Immature natural killer cell (primary cell): ENCODE measurements around the gene VSTM2B. TPM values are rescaled to one million over a fixed set of nuclear protein-coding genes. Genes with fewer than 3 reads are reported as not detected.
"Not testable (repeated sequence)": the region's sequence is repeated elsewhere in the genome, so short reads cannot be mapped to it uniquely, and the experiment has no call there.

Source experiments
- DNase-seq, 3 donors: peaks; one replicate each; pipeline ENCODE4 v3.0.0; 2022; ENCODE audit warnings: mixed read lengths in 1 of 3
- H3K27ac Mint-ChIP-seq, 6 donors: one replicate each; pipeline ENCODE4 v1.8.0; 2020; ENCODE audit warnings: mixed read lengths in 6 of 6, mild to moderate bottlenecking in 5 of 6, inconsistent platforms in 4 of 6, moderate library complexity in 3 of 6
- H3K27me3 Mint-ChIP-seq, 3 donors: one replicate each; pipeline ENCODE4 v1.8.0; 2020 to 2021; ENCODE audit warnings: low read depth in 3 of 3, mild to moderate bottlenecking in 3 of 3, mixed read lengths in 3 of 3, moderate library complexity in 3 of 3, inconsistent platforms in 1 of 3
- H3K36me3 Mint-ChIP-seq, 3 donors: one replicate each; pipeline ENCODE4 v1.8.0; 2020; ENCODE audit warnings: mixed read lengths in 3 of 3, inconsistent platforms in 2 of 3, mild to moderate bottlenecking in 2 of 3
- H3K4me1 Mint-ChIP-seq, 2 donors: one replicate each; pipeline ENCODE4 v1.8.0; 2020; ENCODE audit warnings: inconsistent platforms in 2 of 2, mild to moderate bottlenecking in 2 of 2, mixed read lengths in 2 of 2, moderate library complexity in 1 of 2
- H3K4me3 Mint-ChIP-seq, 5 donors: one replicate each; pipeline ENCODE4 v1.8.0; 2020; ENCODE audit warnings: mild to moderate bottlenecking in 5 of 5, mixed read lengths in 5 of 5, inconsistent platforms in 3 of 5, moderate library complexity in 3 of 5
- H3K9me3 Mint-ChIP-seq, 6 donors: one replicate each; pipeline ENCODE4 v1.8.0; 2020; ENCODE audit warnings: mild to moderate bottlenecking in 6 of 6, mixed read lengths in 6 of 6, inconsistent platforms in 4 of 6, moderate library complexity in 3 of 6
- polyA plus RNA-seq, 3 donors: library from polyadenylated mRNA; unstranded; fragments of 300-500 nt; fragmentation: Illumina TruSeq; gene quantifications; one replicate each; pipeline ENCODE4 v1.2.3, GENCODE V29; 2021

Gene VSTM2B
- polyA plus RNA-seq, 3 donors from 2014 or later, result 0.41 to 0.48 TPM; not detected in 1

DNA sequence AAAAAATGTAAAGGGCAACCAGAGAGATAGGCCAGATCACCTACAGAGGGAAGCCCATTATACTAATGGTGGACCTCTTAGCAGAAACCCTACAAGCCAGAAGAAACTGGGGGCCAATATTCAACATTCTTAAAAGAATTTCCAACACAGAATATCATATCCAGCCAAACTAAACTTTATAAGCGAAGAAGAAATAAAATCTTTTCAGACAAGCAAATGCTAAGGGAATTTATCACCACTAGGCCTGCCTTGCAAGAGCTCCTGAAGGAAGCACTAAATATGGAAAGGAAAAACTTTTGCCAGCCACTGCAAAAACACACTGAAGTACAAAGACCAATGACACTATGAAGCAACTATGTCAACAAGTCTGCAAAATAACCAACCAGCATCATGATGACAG lies 28.4 kb downstream of the VSTM2B start:
- no peak overlapping the region for H3K27ac Mint-ChIP-seq
- H3K4me3 Mint-ChIP-seq, result no peak overlapping the region
- peaks cover 0 to 33% (median 23%) of the 10 kb centered on the region in 6 donors for H3K9me3 Mint-ChIP-seq
- no peaks in the 10 kb centered on the region for H3K4me1 Mint-ChIP-seq
- peaks cover 6 to 22% (median 12%) of the 10 kb centered on the region in 3 donors for H3K27me3 Mint-ChIP-seq
- DNase-seq, result no peak
- peaks cover 0 to 8% (median 2%) of the 10 kb centered on the region in 3 donors for H3K36me3 Mint-ChIP-seq

DNA sequence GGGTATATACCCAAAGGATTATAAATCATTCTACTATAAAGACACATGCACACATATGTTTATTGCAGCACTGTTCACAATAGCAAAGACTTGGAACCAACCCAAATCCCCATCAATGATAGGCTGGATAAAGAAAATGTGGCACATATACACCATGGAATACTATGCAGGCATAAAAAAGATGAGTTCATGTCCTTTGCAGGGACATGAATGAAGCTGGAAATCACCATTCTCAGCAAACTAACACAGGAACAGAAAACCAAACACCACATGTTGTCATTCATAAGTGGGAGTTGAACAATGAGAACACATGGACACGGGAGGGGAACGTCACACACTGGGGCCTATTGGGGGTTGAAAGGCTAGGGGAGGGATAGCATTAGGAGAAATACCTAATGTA lies 33.3 kb downstream of the VSTM2B start:
- peaks cover 1 to 18% (median 6%) of the 10 kb centered on the region in 3 donors for H3K27me3 Mint-ChIP-seq
- not testable (repeated sequence) for H3K27ac Mint-ChIP-seq, DNase-seq, H3K36me3 Mint-ChIP-seq, H3K4me1 Mint-ChIP-seq, H3K4me3 Mint-ChIP-seq
- H3K9me3 Mint-ChIP-seq, result peaks cover 0 to 22% (median 13%) of the 10 kb centered on the region in 6 donors

DNA sequence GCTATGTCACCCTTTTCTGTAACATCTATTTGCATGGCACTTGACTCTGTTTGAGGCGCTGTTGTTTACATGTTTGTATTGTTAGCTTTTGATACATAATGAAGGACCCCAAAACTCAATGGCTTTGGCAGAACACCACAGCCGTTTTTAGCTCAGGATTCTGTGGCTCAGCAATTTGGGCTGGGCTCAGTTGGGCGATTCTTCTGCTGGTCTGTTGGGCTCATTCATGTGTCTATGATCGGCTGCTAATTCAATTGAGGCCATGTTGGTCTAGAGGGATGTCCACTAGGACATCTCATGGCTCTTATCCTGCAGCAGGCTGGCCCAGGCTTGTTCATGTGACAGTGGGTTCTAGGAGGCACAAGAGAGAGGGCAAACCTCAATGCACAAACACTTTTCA lies 33.9 kb downstream of the VSTM2B start:
- Mint-ChIP-seq H3K4me1 (peaks cover 0 to 1% of the 10 kb centered on the region in 2 donors), H3K4me3 (no peak overlapping the region), H3K27ac (no peak overlapping the region), H3K27me3 (peaks cover 1 to 13% (median 5%) of the 10 kb centered on the region in 3 donors), H3K36me3 (peaks cover 0 to 3% (median 0%) of the 10 kb centered on the region in 3 donors), H3K9me3 (peaks cover 0 to 16% (median 10%) of the 10 kb centered on the region in 6 donors)
- DNase-seq, result no peak

GRCh38 chr19:29560313-29561075 lies 34.7 kb downstream of the VSTM2B start:
- peaks cover 1 to 10% (median 5%) of the 10 kb centered on the region in 3 donors for H3K27me3 Mint-ChIP-seq
- peaks cover 0 to 14% (median 6%) of the 10 kb centered on the region in 6 donors for H3K9me3 Mint-ChIP-seq
- H3K36me3 Mint-ChIP-seq, result peaks cover 0 to 3% (median 0%) of the 10 kb centered on the region in 3 donors
- no peak overlapping the region for H3K27ac Mint-ChIP-seq
- no peak for DNase-seq
- no peak overlapping the region for H3K4me3 Mint-ChIP-seq
- H3K4me1 Mint-ChIP-seq, result peaks cover 2 to 5% of the 10 kb centered on the region in 2 donors

DNA sequence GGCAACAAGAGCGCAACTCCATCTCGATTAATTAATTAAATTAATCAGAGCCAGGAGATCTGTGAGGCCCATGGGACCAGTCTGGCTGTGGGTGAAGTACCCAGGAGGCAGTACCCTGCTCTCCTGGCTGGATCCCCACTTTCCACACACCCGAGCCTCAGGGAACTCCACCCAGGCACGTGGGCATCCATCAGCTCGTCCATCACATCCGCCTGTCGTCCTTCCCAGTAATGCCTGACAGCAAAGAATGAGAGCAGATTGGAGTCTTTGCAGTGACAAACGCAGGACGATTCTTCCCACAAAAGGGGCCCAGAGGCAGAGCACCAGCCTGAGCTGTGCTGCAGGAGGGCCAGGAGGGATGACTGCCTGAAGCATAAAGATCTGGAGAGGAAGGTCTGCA lies 35.8 kb downstream of the VSTM2B start:
- H3K9me3 Mint-ChIP-seq, result peaks cover 0 to 11% (median 6%) of the 10 kb centered on the region in 6 donors
- peaks cover 0 to 5% (median 3%) of the 10 kb centered on the region in 3 donors for H3K27me3 Mint-ChIP-seq
- peaks cover 0 to 3% (median 0%) of the 10 kb centered on the region in 3 donors for H3K36me3 Mint-ChIP-seq
- H3K4me1 Mint-ChIP-seq, result peaks cover 6 to 13% of the 10 kb centered on the region in 2 donors
- H3K27ac Mint-ChIP-seq, result no peak overlapping the region
- DNase-seq, result no peak
- H3K4me3 Mint-ChIP-seq, result no peak overlapping the region

DNA sequence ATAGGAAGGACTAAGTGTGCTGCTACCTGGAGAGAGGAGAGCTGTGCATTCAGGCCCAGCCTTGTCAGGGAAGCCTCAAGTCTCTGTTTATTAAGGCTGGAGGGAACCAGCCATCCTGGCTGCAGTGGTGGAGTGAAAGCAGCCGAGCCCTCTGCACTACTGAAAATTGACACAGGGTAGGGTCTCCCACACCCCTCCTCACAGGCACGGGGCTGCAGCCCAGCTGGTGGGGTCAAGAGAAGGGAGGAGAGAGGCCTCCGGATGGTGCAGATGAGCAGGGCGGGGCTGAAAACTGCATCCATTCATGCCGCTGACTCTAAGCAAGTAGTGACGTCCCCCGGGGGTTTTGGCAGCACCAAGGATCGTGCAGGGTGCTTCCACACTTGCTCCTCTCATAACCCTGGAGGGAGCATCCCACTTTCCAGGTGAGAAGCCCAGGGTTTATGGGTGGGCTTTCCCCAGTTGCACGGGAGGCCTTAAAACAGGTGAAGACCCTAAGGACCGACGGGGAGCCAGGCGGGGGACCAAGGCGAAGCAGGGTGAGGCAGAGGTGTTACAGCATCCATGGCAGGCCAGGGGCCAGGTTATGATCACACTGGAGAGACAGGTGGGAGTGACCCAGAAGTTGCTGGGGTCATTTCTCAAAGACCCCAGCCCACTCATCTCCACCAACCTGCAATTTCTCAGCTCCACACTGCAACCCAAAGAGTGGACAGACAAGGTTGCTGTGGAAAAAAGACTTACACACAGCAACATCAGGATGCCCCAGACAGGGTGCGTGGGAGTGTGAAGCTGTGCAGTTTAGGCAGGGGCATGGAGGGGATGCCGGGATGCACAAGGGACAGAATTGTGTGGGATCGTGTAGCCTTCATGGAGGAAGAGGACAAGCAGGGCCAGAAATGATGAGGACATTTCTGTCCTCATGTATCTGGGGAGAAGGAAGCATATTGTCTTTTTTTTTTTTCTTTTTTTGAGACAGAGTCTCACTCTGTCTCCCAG lies 36.8 kb downstream of the VSTM2B start:
- DNase-seq, result no peak
- peaks cover 0 to 11% (median 6%) of the 10 kb centered on the region in 6 donors for H3K9me3 Mint-ChIP-seq
- no peak overlapping the region for H3K4me3 Mint-ChIP-seq
- peaks cover 0 to 5% (median 3%) of the 10 kb centered on the region in 3 donors for H3K27me3 Mint-ChIP-seq
- H3K27ac Mint-ChIP-seq, result peak overlapping the region in 2 of 6 donors; percentile 16 to 34
- H3K36me3 Mint-ChIP-seq, result peaks cover 0 to 3% (median 0%) of the 10 kb centered on the region in 3 donors
- H3K4me1 Mint-ChIP-seq, result peaks cover 6 to 17% of the 10 kb centered on the region in 2 donors

DNA sequence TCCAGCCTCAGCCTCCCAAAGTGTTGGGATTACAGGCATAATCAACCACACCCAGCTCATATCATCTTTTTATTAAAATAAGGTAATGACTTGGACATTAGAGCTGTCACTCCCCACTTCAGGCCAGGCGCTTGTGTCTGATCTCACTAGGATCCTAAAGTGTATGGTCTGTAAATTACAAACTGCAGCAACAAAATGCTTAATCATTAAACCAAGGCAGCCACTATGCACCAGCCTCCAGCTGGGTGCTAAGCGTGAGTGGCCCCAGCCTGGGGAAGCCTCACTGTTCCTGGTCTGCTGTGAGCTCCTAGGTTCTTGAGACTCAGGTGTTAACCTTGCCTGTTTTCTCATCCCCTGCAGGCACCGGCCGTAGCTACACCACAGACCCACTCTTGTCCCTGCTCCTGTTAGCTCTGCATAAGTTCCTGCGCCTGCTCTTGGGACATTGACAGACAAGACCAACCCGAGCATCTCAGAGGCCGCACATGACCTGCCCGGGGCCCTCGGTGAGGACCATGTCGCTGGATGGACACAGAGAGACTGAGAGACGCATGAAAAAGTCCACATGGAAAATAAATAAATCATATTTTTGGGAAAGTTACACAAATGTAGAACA lies 37.8 kb downstream of the VSTM2B start:
- no peak for DNase-seq
- no peak overlapping the region for H3K27ac Mint-ChIP-seq

GRCh38 chr19:29564574-29565005 lies 38.8 kb downstream of the VSTM2B start:
- no peak for DNase-seq
- H3K27ac Mint-ChIP-seq, result no peak overlapping the region
- H3K9me3 Mint-ChIP-seq, result peaks cover 0 to 4% (median under 1%) of the 10 kb centered on the region in 6 donors
- H3K4me3 Mint-ChIP-seq, result no peak overlapping the region
- peaks cover 6 to 17% of the 10 kb centered on the region in 2 donors for H3K4me1 Mint-ChIP-seq
- H3K27me3 Mint-ChIP-seq, result peaks cover 0 to 3% (median 0%) of the 10 kb centered on the region in 3 donors
- no peaks in the 10 kb centered on the region for H3K36me3 Mint-ChIP-seq

More for the DNA sequence above, 37.8 kb downstream of the VSTM2B start:
- Mint-ChIP-seq H3K4me3 (no peak overlapping the region), H3K4me1 (peaks cover 6 to 17% of the 10 kb centered on the region in 2 donors), H3K36me3 (peaks cover 0 to 3% (median 0%) of the 10 kb centered on the region in 3 donors), H3K27me3 (peaks cover 0 to 3% (median 0%) of the 10 kb centered on the region in 3 donors), H3K9me3 (peaks cover 0 to 11% (median 3%) of the 10 kb centered on the region in 6 donors)

DNA sequence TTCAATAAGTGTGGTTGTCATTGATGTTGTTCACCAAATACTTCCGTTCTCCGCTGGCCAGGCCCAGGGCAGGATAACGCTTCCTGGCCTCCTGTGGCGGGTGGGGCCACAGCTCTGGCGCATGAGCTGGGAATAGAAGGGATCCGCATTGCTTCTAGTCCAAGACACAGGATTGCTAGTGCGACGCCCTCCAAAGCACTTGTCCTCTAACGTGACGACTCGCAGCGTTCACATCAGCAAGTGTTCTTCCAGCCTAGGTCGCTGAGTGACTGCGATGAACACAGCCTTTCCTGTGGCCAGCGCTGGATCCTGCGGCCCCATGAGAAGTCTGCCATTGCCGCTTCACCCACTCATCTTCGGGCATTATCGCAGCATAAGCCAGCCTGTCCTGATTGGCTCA lies 39.4 kb downstream of the VSTM2B start:
- H3K27ac Mint-ChIP-seq, result no peak overlapping the region
- no peak for DNase-seq
- H3K27me3 Mint-ChIP-seq, result peaks cover 0 to 3% (median 0%) of the 10 kb centered on the region in 3 donors
- H3K9me3 Mint-ChIP-seq, result peaks cover 0 to 2% (median 0%) of the 10 kb centered on the region in 6 donors
- peaks cover 6 to 17% of the 10 kb centered on the region in 2 donors for H3K4me1 Mint-ChIP-seq
- no peaks in the 10 kb centered on the region for H3K36me3 Mint-ChIP-seq
- no peak overlapping the region for H3K4me3 Mint-ChIP-seq

GRCh38 chr19:29566496-29567054 lies 40.8 kb downstream of the VSTM2B start:
- Mint-ChIP-seq H3K4me1 (peaks cover 6 to 17% of the 10 kb centered on the region in 2 donors), H3K27me3 (peaks cover 0 to 5% (median 3%) of the 10 kb centered on the region in 3 donors), H3K27ac (no peak overlapping the region), H3K9me3 (no peaks in the 10 kb centered on the region), H3K4me3 (peak overlapping the region in 1 of 5 donors; percentile 4), H3K36me3 (no peaks in the 10 kb centered on the region)
- no peak for DNase-seq

DNA sequence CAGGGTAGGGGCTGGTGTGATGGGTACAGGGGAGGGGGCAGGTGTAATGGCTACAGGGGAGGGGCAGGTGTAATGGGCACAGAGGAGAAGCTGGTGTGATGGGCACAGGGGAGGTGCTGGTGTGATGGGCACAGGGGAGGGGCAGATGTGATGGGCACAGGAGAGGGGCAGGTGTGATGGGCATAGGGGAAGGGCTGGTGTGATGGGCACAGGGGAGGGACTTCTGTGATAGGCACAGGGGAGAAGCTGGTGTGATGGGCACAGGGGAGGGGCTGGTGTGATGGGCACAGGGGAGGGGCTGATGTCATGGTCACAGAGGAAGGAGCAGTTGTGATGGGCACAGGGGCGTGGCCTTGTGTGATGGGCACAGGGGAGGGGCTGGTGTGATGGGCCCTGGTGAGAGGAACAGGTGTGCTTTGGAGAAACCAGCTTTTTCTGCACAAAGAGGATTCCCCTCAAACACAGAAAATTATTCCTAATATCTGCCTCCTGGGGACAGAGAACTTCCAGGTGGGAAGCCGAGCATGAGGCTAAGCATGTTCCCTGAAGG lies 41.6 kb downstream of the VSTM2B start:
- no peak for DNase-seq
- Mint-ChIP-seq H3K4me1 (peaks cover 6 to 17% of the 10 kb centered on the region in 2 donors), H3K36me3 (no peaks in the 10 kb centered on the region), H3K27me3 (peaks cover 0 to 7% (median 0%) of the 10 kb centered on the region in 3 donors), H3K27ac (peak overlapping the region in 1 of 6 donors; percentile 60), H3K4me3 (no peak overlapping the region), H3K9me3 (no peaks in the 10 kb centered on the region)

DNA sequence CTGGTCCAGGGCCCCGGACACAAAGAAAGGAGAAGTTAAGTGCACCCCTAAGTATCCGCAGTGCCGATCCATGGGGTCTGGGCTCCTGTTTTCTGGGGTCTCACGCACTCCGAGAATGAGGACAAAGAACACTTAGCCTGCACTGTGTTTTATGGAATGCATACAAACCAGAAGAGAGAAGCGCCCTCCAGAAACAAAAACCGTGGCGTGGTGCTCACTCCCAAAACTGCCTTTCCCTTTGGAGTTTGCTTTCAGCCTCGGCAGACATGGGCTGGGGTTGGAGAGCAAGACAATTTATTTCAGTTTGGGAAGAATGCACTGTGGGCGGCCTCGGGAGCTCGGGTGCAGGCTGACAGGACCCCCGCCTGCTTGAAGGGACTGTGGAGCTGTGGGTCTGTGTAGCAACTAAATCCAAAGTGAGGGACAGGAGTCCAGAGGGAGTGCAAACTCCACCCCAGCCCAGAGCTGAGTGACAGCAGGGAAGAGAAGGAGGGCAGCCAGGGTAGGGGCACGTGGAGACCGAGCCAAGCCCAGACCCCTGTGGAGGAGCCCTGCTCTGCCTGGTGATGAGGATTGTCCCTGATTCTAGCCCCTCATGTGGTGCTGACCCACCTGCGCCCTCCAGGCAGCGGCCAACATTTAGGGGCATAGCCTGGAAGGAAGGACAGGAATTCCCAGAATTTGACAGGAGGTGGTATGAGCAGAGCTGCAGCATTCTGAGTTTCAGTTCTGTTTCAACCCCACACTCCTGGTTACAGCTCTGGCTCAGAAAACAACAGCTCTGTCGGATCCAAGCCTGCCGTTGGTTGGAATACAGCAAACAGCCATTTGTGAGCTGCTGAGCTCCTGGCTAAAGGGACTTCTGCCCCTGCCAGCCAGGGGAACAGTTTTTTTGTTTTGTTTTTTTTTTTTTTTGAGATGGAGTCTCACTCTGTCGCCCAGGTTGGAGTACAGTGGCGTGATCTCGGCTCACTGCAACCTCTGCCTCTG lies 42.5 kb downstream of the VSTM2B start:
- Mint-ChIP-seq H3K4me3 (no peak overlapping the region), H3K36me3 (no peaks in the 10 kb centered on the region), H3K27ac (no peak overlapping the region), H3K4me1 (peaks cover 6 to 17% of the 10 kb centered on the region in 2 donors), H3K27me3 (peaks cover 0 to 8% (median 0%) of the 10 kb centered on the region in 3 donors), H3K9me3 (no peaks in the 10 kb centered on the region)
- DNase-seq, result no peak
